HG02623 (cell line): Measurements from ENCODE around the gene TRIP13.

Experiments
- ATAC-seq: cut with Tn5 transposase; IDR thresholded peaks from one replicate; pipeline ENCODE4 v1.9.1; 2021; ENCODE audit warnings: moderate library complexity; ENCODE audit not compliant: unreplicated experiment

Gene TRIP13

GRCh38 chr5:854217-854616, 38.5 kb upstream of the TRIP13 start:
- ATAC-seq: no peak

- no peak for ATAC-seq
Observed at GRCh38 chr5:854966-855743, 37.5 kb upstream of the TRIP13 start.

DNA sequence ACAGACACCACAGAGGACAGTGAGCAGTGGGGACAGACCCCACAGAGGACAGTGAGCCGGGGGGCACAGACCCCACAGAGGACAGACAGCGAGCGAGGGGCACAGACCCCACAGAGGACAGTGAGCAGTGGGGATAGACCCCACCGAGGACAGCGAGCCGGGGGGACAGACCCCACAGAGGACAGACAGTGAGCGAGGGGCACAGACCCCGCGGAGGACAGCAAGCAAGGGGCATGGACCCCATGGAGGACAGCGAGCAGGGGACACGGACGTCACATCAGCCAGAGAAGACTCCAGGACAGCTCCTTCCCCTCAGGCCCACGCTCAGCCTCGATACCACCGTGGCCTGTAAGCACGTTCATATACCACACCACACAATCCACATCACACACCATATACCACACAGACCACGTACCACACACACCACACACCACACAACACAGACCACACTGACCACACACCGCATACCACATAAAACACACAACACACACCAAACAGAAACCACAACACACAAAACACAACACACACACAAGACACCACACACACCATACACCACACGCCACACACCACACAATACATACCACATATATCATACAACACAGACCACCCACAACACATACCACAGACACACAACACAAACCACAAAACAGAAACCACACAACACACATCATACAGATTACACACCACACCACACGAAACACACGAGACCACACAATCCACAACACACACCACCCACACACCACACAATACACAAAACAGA, 36.7 kb upstream of the TRIP13 start:
- ATAC-seq: no peak

GRCh38 chr5:856531-857425, 35.9 kb upstream of the TRIP13 start:
- ATAC-seq: no peak

GRCh38 chr5:858726-859125, 34.0 kb upstream of the TRIP13 start:
- no peak for ATAC-seq

GRCh38 chr5:859391-859790, 33.3 kb upstream of the TRIP13 start:
- ATAC-seq: no peak

- no peak for ATAC-seq
Observed at GRCh38 chr5:859798-860296, 32.8 kb upstream of the TRIP13 start.

GRCh38 chr5:860506-861150, 32.1 kb upstream of the TRIP13 start:
- ATAC-seq: no peak

- no peak for ATAC-seq
Observed at GRCh38 chr5:861442-862366, 31.0 kb upstream of the TRIP13 start.

- no peak for ATAC-seq
Observed at GRCh38 chr5:862367-863243, 30.1 kb upstream of the TRIP13 start.

DNA sequence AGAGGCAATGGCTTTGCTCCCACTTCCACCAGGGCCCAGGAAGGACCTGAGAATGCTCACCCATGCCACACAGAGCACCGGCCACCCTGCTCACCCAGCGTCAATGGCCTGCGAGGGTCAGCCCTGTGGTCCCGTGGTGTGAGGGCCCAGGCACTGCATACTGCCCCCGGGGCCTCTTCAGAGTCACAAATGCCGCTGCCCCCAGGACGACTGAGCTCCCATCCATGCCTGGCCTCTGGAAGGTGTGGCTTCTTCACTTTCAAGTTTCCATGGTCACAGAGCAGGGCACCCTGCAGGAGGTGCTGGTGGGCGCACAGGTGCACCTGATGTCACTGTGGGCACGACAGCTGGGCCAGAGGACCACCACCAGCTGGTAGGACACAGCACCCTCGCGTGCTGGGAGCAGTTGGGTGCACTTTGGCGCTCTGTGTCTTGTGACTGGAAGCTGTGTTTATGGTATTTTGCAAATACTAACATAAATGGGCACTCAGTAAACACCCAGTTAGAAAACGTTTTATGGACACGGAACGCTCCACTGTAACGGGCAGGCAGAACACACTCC, 29.4 kb upstream of the TRIP13 start:
- ATAC-seq: no peak

DNA sequence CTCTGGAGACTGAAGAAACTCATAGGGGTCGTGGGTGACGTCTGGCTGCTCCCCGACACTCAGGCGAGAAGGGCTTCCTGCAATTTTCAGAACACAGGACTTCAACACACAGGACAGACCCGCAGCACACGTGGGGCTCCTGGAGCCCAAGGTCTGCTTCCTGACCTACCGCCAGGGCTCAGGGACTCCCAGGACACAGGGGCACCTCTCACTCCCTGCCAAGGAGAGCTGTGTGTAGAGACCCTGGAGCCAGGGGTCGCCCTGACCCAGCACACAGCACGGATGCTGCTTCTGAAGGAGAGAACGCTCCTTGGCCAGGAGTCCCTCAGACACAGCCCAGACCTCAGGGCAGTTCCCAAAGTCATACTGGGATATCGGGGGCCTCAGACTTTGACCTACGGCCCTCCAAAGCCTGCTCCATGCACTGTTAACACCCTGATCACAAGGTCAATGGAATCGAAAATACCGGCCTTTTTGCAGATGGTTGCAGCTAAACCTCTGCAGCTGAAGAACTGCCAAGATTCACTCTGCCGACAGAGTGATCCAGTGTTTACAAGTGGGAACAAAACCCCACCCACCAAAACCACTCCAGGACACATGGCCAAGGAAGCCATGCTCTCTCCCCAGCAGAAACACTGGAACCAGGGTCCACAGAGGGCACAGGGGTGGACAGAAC, 28.1 kb upstream of the TRIP13 start:
- no peak for ATAC-seq

DNA sequence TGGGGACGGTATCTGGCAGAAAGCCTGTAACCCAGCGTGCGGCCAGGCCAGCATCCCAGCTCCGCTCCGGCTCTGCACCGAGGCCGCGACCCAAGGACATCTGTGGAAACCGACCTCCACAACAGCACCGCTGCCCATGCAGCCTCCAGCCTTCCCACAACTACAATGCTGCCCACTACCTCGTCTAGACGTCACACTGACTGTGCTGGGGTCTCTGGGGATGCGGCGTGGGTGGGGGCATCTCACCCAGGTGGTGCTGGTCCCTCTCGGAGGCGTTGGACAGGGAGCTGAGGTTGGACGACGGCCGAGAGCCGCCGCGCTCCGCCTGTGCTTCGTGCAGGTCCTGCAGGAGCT, 27.5 kb upstream of the TRIP13 start:
- no peak for ATAC-seq

GRCh38 chr5:865771-866170, 26.9 kb upstream of the TRIP13 start:
- ATAC-seq: no peak

GRCh38 chr5:867300-867870, 25.3 kb upstream of the TRIP13 start:
- ATAC-seq: no peak

DNA sequence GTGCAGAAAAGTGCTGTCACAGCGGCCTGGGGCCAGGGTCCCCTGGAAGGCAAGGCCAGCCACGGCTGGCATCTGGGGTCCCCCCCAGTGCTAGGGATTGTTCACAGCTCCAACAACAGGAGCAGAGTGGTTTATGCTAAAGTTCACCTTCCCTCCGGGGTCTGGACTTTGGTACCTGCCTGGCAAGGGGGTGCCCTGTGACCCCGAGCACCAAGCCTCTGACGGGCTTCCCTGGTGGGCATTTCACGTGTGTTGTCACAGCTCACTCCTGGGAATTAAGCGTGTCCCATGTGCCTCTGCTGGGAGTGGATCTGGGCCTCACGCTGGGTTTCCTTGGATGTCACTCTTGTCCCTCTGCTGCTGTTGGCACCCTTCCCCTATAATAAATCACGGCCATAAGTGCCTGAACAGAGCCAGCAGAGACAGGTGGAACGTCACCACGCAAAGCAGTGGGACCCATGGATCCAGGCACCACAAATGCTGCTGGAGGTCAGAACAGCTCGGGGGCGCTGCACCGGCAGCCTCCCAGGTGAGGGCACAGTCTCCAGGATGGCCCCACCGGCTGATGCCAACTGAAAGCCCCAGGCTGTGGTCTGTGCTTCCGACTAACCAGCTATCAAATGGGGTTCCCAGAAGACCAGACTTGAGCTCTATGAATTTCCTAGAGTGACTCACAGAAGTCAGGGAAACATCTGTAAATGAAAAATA, 24.1 kb upstream of the TRIP13 start:
- ATAC-seq: no peak

DNA sequence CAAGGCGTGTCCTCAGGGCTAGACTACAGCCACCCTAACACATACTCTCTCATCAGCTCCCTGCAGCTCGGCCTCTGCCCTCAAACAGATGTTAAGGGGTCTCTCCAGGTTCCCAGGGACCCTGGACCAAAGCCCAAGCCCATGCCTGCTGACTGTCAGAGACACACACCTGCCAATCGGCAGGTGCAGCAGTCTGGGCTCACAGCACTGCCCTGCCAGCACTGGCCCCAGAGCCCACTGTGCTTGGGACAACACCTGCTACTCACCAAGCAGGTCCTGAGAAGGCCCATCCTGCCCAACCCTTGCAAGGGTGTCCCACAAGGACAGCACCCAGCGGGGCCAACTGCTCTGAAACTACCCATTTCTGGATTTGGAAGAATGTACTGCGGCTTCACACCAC, 21.7 kb upstream of the TRIP13 start:
- ATAC-seq: no peak
